GM10847 (cell line): ENCODE results near the gene C10orf120.

Experiments
- POLR2A ChIP-seq: IDR thresholded peaks from 2 replicates; pipeline ENCODE4 v1.6.1; 2011; ENCODE audit not compliant: insufficient read length; ENCODE audit errors: extremely low read depth

The C10orf120 gene

GRCh38 chr10:122675278-122675677 is 24.4 kb downstream of the C10orf120 start:
- no peak for TF ChIP-seq POLR2A

DNA sequence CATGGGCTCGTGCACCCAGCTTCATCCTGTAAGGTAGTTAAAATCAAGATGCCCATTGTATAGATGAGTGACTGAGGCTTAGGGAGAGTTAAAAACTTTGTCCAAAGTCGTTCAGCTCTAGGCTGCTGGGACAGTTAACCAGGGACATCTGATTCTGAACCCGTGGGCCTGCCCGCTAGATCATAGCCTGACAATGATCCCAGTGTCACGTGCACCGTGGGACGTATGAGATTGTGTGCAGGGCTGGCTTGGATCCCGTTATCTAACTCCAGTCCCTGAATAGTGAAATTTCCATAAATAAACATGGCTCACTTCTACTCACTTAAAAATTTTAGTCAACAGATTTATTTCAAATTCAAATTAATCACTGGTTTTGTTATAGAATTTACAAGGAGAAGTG is 24.9 kb downstream of the C10orf120 start:
- no peak for TF ChIP-seq POLR2A

GRCh38 chr10:122673731-122674130 is 25.9 kb downstream of the C10orf120 start:
- TF ChIP-seq POLR2A, result no peak

DNA sequence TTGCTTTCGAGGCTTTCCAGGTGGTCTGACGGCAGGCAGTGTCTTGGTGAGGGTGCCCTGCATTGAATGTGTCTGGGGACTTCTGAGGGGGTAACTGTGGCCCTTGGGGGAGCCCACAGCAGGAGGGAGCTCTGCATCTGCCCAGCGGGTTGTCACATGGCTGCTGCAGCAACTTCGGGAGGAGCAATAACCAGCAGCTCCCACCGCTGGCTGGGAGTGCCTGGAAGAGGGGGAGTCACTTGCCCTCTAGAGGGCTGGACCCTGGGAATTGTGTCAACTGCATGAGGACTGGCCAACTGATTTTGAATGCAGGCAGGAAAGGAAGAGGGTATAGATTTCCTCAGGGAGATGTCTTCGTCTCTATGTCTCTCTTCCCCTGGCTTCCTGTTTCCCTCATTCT is 26.4 kb downstream of the C10orf120 start:
- no peak for TF ChIP-seq POLR2A

DNA sequence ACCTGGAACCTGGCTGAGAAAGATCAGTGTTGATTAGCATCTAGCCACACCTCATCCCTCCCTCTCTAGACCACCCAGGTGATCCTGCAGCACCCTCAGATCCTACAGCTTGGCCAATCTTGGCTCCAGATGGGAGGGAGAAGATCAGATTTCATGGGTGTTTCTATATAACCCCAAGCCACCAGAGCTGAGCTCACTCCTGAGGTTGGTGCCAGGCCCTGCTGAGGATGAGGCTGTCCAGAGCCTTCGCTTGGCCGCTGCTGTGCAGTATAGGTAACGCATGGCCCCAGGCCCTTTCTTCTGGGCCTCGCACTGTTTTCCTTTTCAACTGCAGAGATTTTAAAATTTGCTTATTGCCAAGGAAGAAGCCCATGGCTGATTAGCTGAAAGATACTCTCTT is 27.0 kb downstream of the C10orf120 start:
- TF ChIP-seq POLR2A, result no peak

DNA sequence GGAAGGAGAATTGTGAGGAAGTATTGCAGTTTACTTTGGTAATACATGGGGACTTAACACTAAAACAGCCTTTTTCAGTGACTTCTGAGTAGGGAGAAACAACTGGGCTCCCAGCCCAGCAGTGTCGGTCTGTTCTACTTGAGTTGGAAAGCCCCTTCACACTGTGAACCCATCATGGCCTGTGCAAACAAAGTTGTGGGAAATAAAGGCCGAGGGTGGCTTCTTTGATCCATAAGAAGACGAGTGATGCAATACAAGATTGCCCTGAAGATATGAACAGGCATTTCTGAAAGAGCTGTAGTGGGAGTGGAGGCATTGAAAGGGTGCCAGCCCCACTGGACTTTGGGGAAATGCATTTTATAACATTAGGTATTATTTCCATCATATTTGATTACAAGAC is 28.3 kb downstream of the C10orf120 start:
- no peak for TF ChIP-seq POLR2A

GRCh38 chr10:122669842-122670241 is 29.8 kb downstream of the C10orf120 start:
- TF ChIP-seq POLR2A, result no peak

- no peak for TF ChIP-seq POLR2A
Measured at GRCh38 chr10:122669045-122669444, 30.6 kb downstream of the C10orf120 start.

DNA sequence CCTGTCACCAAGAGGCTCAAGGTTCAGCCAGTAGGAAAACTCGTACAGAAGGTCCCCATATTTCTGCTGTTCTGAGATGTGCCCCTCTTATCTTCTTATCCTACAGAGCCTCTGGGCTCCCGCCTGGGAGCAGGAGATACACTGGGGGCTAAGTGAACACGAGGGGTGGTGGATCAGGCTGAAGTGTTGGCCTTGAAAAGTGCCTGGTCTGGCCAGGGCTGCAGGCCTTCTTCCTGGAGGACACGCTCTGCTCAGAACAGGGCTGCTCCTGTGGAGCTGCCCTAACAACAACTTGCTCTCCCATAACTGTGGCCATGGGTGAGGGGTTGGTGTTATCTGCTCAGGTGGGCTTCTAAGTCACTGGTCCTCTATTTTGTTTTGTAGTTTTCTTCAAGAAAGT is 33.7 kb downstream of the C10orf120 start:
- no peak for TF ChIP-seq POLR2A

DNA sequence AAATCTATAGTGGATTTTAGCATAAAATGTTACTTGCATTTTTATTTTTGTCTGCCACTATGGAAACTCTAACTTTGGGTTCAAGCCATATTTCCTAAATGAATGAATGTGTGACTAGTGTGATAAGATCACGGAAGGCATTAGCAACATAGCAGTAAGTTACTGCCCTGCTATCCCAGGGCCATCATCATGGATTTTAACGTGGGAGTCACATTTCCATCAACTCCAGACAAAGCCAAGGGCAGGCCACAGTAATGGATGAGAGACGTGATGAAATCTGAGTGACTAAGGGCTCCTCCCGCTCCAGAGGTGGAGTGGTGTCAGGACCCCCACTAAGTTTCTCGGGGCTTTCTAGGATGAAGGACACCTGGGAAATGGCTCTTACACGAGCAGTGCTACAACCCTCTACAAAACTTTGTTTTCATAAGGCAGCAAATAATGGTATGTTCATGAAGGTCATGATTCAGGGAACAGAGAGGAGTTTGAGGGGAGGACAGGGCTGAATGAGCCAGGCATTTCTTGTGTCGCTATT is 34.3 kb downstream of the C10orf120 start:
- TF ChIP-seq POLR2A, result no peak

DNA sequence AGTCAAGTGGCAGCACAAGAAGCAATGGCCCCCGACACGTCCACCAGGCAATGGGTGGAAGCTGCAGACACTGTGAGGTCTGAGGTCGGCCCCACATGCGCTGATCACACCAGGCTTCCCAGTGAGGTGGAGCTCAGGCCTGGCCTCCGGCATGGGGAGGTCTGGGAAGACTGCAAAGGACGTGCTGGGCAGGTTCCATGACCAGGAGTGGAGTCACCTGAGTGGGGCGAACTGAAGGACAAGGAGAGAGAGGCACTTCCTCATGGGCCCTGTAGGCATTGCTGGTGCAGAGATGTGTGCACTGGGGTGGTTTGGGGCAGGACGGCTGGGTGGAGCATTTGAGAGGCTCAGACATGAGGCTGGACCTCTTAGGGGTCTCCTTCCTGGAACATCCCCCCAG is 35.1 kb downstream of the C10orf120 start:
- TF ChIP-seq POLR2A, result no peak

GRCh38 chr10:122663516-122664130 is 36.0 kb downstream of the C10orf120 start:
- TF ChIP-seq POLR2A, result no peak

GRCh38 chr10:122662231-122662630 is 37.4 kb downstream of the C10orf120 start:
- no peak for TF ChIP-seq POLR2A

DNA sequence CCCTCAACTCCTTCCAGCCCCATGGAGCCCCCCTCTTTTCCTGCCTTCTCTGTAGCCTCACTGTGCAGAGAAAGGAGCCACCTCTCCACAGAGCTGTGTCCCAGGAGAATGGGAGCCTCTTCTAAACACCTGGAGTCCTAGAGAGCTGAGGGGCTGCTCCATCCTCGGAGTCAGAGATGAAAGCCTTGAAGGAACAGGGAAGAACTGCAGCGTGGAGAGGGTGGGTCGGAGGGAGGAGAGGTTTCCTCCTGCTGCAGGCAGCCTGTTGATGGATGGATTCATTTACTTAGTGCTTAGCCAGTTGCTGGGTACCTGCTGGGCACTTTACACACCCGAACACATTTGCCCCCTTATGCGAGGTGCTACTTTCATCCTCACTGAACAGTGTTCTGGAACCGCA is 39.0 kb downstream of the C10orf120 start:
- no peak for TF ChIP-seq POLR2A

DNA sequence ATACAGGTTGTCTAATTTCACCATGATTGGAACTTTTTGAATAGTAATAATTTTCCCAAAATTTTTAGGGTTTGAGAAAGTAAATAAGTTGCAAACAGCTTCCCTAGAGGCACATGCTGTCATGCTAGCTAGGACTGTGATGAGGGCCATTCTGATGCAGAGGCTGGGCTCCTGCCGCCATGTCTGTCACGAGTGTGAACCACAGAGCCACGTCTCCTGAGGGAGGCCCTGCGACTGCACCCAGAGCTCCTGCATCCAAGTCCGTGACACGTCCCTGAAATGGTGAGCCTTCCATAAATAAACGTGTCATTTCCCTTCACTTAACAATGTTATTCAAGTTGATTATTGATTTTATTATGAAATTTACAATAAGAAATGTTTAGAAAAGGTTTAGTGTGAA is 40.0 kb downstream of the C10orf120 start:
- TF ChIP-seq POLR2A, result no peak

DNA sequence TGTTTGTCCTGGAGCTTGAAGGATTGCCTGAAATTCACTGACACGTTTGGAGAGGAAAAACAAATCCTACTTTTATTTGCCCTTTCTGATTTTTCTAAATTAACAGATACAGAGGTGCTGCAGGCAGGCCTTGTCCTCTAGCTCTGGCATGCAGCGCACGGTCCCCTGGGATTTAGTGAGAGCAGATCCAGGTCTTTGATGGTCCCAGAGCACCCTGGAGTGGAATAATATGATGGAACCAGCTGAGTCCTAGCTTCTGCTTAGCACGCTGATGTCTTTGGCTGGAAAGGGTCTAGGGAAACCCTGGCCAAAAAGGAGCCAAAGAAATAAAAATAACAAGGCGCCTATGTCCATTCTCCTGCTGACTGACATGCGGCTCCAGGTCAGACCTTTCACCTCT is 40.5 kb downstream of the C10orf120 start:
- no peak for TF ChIP-seq POLR2A

DNA sequence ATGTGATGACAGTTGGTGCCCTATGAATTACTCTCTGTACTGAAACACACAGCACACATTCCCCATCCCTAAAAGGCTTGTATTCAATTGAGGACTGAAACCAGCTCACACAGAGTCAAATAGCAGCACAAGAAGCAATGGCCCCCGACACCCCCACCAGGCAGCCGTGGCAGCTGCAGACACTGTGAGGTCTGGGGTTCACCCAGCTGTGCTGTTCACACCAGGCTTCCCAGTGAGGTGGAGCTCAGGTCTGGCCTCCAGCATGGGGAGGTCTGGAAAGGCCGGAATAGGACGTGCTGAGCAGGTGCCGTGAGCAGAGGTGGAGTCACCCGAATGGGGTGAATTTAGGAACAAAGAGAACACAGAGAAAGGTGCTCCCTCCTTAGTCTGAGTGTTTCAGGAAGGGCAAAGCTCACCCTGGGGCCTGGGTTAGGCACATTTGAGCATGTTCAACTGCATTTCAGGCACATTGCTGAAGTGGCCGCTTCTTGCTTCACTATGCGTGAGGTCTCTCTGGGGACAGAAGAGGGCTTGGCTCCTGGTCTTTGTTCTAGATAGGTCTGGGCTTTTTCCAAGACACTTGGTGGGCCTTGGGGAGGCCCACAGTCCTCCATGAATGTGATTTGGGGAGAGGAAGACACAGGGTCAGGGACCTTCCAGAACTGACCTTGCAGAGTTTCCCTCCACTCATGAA is 41.1 kb downstream of the C10orf120 start:
- TF ChIP-seq POLR2A, result no peak
